Astrocyte of the spinal cord (primary cell): ENCODE data around the gene FOXO6.

Experiments used
- DNase-seq: peaks from one replicate; pipeline ENCODE4 v3.0.0; 2011; ENCODE audit warnings: low read depth, low spot score
- H3K4me3 ChIP-seq: 2 replicates; pipeline ENCODE4 v1.5.1; 2011; ENCODE audit warnings: low read depth, mild to moderate bottlenecking, low read length, moderate library complexity
- CTCF ChIP-seq: IDR thresholded peaks from 2 replicates; pipeline ENCODE4 v1.5.1; 2012; ENCODE audit warnings: low read depth, mild to moderate bottlenecking, low read length, inconsistent platforms
- in situ Hi-C: cut with HindIII; loops from 2 replicates; pipeline ENCODE4 v1.10.0; 2017; ENCODE audit warnings: low sequenced_read_pairs

Gene FOXO6

DNA sequence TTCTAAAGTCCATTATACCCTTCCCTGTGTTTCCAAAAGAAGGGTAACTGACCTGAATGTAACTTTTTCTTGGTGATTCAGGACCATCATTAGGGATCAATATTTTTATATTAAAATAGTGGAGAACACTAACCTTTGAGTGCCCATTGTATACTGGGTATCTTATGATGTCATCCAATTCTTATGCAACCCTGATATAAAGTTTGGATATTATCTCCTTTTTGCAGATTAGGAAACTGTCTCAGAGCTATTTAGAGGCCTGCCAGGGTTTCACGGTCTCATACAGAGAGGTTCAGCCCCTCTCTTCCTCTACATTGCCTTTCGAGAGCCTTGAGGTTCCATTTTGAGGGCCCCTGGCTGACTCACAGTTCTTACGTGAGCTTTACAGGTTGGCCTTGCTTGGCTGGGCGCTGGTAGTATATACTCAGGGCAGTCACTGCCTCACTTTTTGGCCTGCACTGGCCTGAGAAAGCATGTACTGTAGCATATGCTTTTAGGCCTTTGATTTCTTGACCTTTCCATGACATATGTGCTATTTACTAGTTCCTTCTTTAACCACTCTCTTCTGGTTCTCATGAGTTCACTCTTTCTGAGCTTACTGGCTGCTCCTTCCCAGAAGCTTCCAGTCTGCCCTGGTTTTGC, 15.7 kb upstream of the FOXO6 start:
- DNase-seq = no peak
- in situ Hi-C loops = no loop called here
- H3K4me3 ChIP-seq = no peak overlapping the region
- no peak for TF ChIP-seq CTCF

GRCh38 chr1:41347276-41347675, 14.0 kb upstream of the FOXO6 start:
- in situ Hi-C loops = no loop called here
- DNase-seq = no peak
- no peak overlapping the region for H3K4me3 ChIP-seq
- no peak for TF ChIP-seq CTCF

DNA sequence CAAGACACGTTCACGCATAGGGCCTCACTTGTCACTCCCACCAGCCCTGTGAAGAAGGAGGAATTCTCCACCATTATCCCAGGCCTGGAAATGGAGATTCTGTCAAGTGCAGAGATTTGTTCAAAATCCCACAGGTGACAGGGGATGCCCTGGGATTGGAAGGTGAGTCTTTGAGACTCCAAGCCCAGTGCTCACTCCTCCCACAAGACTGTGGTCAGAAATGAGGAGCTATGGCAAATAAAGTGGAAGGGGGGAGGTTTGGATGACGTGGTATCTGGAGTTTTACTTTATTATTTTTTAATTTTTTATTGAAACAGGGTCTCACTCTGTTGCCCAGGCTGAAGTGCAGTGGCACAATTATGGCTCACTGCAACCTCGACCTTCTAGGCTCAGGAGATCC, 12.8 kb upstream of the FOXO6 start:
- in situ Hi-C loops = no loop called here
- TF ChIP-seq CTCF = no peak
- DNase-seq = no peak
- H3K4me3 ChIP-seq = no peak overlapping the region

DNA sequence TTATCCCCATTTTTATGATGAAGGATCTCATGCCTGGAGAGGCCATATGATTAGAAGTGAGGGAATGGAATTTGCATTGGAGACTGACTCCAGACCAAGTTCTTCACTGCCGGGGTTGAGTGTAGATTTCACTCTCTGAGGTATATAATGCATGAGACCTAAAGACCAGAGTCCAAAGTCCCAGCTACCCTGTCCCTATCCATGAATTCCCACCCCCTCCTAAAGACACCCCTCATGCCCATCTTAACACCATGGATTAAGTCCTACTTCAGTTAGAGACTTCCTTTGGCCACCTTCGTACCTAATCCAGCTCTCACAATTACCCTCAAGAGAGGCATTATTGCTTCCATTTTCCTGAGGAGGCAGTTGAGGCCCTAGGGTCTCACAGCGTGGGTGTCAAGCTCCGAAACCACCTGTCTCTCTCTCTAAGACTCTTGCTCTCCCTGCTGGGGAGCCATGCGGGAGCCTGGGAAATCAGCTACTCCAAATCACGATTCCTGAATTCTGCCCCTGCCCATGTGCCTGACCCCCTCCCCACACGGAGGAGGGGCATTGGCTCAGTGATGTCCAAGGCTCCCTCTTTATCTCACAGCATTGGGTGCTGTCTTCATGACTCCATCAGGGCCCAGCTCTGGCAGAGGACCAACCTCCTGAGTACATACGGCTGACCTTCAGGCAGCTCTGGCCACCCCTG, 11.7 kb upstream of the FOXO6 start:
- TF ChIP-seq CTCF = no peak
- H3K4me3 ChIP-seq = no peak overlapping the region
- DNase-seq = no peak
- in situ Hi-C loops = no loop called here

- in situ Hi-C loops = no loop called here
Observed at GRCh38 chr1:41350055-41350378, 11.2 kb upstream of the FOXO6 start.

More at GRCh38 chr1:41350055-41350378, 11.2 kb upstream of the FOXO6 start:
- no peak overlapping the region for H3K4me3 ChIP-seq
- no peak for DNase-seq
- TF ChIP-seq CTCF = no peak
